ENCODE data around the gene KCNN3. TPM values are rescaled to one million over a fixed set of nuclear protein-coding genes. Genes with fewer than 3 reads are reported as not detected.

KCNN3 gene
- total and polyA plus RNA-seq, 2 of the 13 experiments (the other 11 are each of a cell fraction or from before 2014, with no cell fraction given): not detected

- Histone ChIP-seq H3K9ac (ENCODE audit: insufficient read depth, low read depth, low read length) (no peak overlapping the region), H3K4me2 (ENCODE audit: low read depth, low read length) (no peak overlapping the region), H3K4me3 (replicated peaks in 1 of 3; ENCODE audit: insufficient read depth in 1 of 3, low read depth in 2 of 3, low read length in 3 of 3) (no peak overlapping the region), H3K9me3 (ENCODE audit: low read length) (no peaks in the 10 kb centered on the region), H3K79me2 (ENCODE audit: insufficient read depth, low read length) (no peaks in the 10 kb centered on the region), H3K27me3 (ENCODE audit: control insufficient read depth in 1 of 2, insufficient read depth in 2 of 2, low read length in 2 of 2) (peaks cover 2 to 15% of the 10 kb centered on the region in 2 experiments; a peak in 2 of 5 replicates), H2AFZ (ENCODE audit: low read length) (no peak overlapping the region), H3K27ac (ENCODE audit: extremely low read length, insufficient read depth, low read length) (no peak overlapping the region), H3K36me3 (replicated peaks in 1 of 2; ENCODE audit: control insufficient read depth in 1 of 2, insufficient read depth in 2 of 2, low read length in 2 of 2) (no peaks in the 10 kb centered on the region), H3K4me1 (ENCODE audit: insufficient read depth, low read length) (no peaks in the 10 kb centered on the region), H4K20me1 (ENCODE audit: insufficient read depth, low read length) (no peaks in the 10 kb centered on the region)
- ATAC-seq (no peak), DNase-seq (ENCODE audit: low spot score) (no peak), FAIRE-seq (no peak)
- BruUV-seq (replicated peaks): no TSS peak
- 54% methylated on average over 13 of the region's 13 CpGs for WGBS (ENCODE audit: low lambda C conversion rate)
- POLR2A ChIA-PET: no interaction called here
- intact Hi-C loops (cut with micrococcal nuclease; ENCODE audit: unreplicated experiment): no loop called here
- CTCF ChIA-PET (ENCODE audit: low intra/inter-chr PET ratio, low total read pairs): no interaction called here
- in situ Hi-C loops (cut with HindIII; ENCODE audit: extremely low pct_ligation_motif_present, low pct_unique_long_range_greater_than_20kb): no loop called here
- TF ChIP-seq ZNF660 (CRISPR knock-in tag; IDR thresholded peaks at IDR 0.05; ENCODE audit: borderline replicate concordance, low read depth): no peak
- TF ChIP-seq SP140L (CRISPR knock-in tag; IDR thresholded peaks at IDR 0.05; ENCODE audit: borderline replicate concordance): no peak
- TF ChIP-seq ZNF256 (CRISPR knock-in tag; conservative IDR thresholded peaks at IDR 0.05): no peak
- TF ChIP-seq FOXO1 (CRISPR knock-in tag; IDR thresholded peaks at IDR 0.05): no peak
- TF ChIP-seq HINFP (CRISPR knock-in tag; IDR thresholded peaks at IDR 0.05; ENCODE audit: low read depth): no peak
- TF ChIP-seq PREB (CRISPR knock-in tag; IDR thresholded peaks at IDR 0.05): no peak
- no peak for TF ChIP-seq PLSCR1 (CRISPR knock-in tag; IDR thresholded peaks at IDR 0.05; ENCODE audit: borderline replicate concordance)
- no peak for TF ChIP-seq TAF15 (IDR thresholded peaks at IDR 0.05; ENCODE audit: low read depth, low read length, poor library complexity, severe bottlenecking)
- no peak for TF ChIP-seq ZFAT (CRISPR knock-in tag; conservative IDR thresholded peaks at IDR 0.05)
- no peak for TF ChIP-seq MAF1 (CRISPR knock-in tag; IDR thresholded peaks at IDR 0.05; ENCODE audit: borderline replicate concordance)
- TF ChIP-seq ZBTB25 (CRISPR knock-in tag; IDR thresholded peaks at IDR 0.05): no peak
- no peak for TF ChIP-seq GATAD1 (CRISPR knock-in tag; IDR thresholded peaks at IDR 0.05)
- TF ChIP-seq SMARCE1 (IDR thresholded peaks at IDR 0.05; ENCODE audit: borderline replicate concordance): no peak
Measured at GRCh38 chr1:154726896-154727753, 143.0 kb downstream of the KCNN3 start.

All from HepG2 (cell line).